Measurements from ENCODE around the gene CAV1. TPM values are rescaled to one million over a fixed set of nuclear protein-coding genes. Genes with fewer than 3 reads are reported as not detected.

The CAV1 gene
- total and polyA plus RNA-seq, 2 of the 4 experiments (the other 2 are of a cell fraction) = 1,592 to 1,808 TPM

GRCh38 chr7:116524221-116524608, 621 bp upstream of the CAV1 start:
- intact Hi-C loops (cut with micrococcal nuclease) (loop anchor here (1.0 to 2.0 kb wide), 4 partner anchors 53 to 253 kb away; no protein-coding TSS in a partner anchor), in situ Hi-C loops (cut with MboI; ENCODE audit: low sequenced_read_pairs) (loop anchor here (5.0 to 10.0 kb wide), 2 partner anchors 262 to 349 kb away; no protein-coding TSS in a partner anchor), dilution Hi-C loops (cut with HindIII; ENCODE audit: low sequenced_read_pairs, unreplicated experiment) (loop anchor here (25.0 kb wide), 1 partner anchor 262 kb away; no protein-coding TSS in a partner anchor)
- peaks cover 10% of the 10 kb centered on the region for H3K36me3 ChIP-seq (ENCODE audit: control insufficient read depth, insufficient read depth, low read length)
- peak overlapping the region; percentile 95 for H3K27ac ChIP-seq (ENCODE audit: insufficient read depth, low read length)
- H2AFZ ChIP-seq (replicated peaks; ENCODE audit: low read length, poor library complexity) = peak overlapping the region; percentile 86
- H2AK5ac ChIP-seq (ENCODE audit: low read depth, low read length) = peak overlapping the region; percentile 41; the same call in 1 of the 2 replicates
- H4K91ac ChIP-seq (ENCODE audit: insufficient read depth, low read depth, low read length) = peak overlapping the region; percentile 98
- no peak for DNase-seq
- H3K27me3 ChIP-seq (ENCODE audit: control insufficient read depth, insufficient read depth, low read length) = no peaks in the 10 kb centered on the region
- peak overlapping the region; percentile 50 to 95 for H4K8ac ChIP-seq (ENCODE audit: low read depth in 2 of 2, low read length in 2 of 2)
- H3K4ac ChIP-seq (ENCODE audit: low read depth, low read length) = peak overlapping the region; percentile 97
- 17% methylated on average over 2 of the region's 10 CpGs; no CpG with 5 or more reads in 1 of the 2 experiments for WGBS, 2 experiments (ENCODE audit: extremely low coverage in 2 of 2, insufficient read length in 1 of 2)
- peak overlapping the region; percentile 72; the same call in 1 of the 2 replicates for H3K4me3 ChIP-seq (ENCODE audit: insufficient read depth, low read depth, low read length)
- H4K20me1 ChIP-seq (ENCODE audit: insufficient read depth, low read length) = no peaks in the 10 kb centered on the region; the same call in none of the 2 replicates
- H3K79me1 ChIP-seq (ENCODE audit: low read depth in 1 of 2, low read length in 2 of 2) = peaks cover 0 to 23% of the 10 kb centered on the region in 2 experiments; a peak in 2 of 4 replicates
- peak overlapping the region; percentile 95 for H2BK20ac ChIP-seq (ENCODE audit: low read depth, low read length)
- ChIA-PET CTCF (interaction anchor here (0.6 to 0.7 kb wide), 2 partner anchors 32 to 874 kb away, joined by 3 to 4 read pairs; no protein-coding TSS in a partner anchor), POLR2A (ENCODE audit: unreplicated experiment) (interaction anchor here (0.6 kb wide), 1 partner anchor 173 kb away, joined by 3 read pairs; no protein-coding TSS in a partner anchor)
- H3K9me3 ChIP-seq (ENCODE audit: control insufficient read depth, insufficient read depth, low read length) = no peaks in the 10 kb centered on the region
- H3K23ac ChIP-seq (ENCODE audit: low read depth, low read length) = peak overlapping the region; percentile 98
- H4K5ac ChIP-seq (ENCODE audit: low read depth, low read length) = peak overlapping the region; percentile 85; the same call in 1 of the 2 replicates
- peak overlapping the region; percentile 92 for H3K14ac ChIP-seq (replicated peaks; ENCODE audit: low read depth, low read length)
- H2BK120ac ChIP-seq (ENCODE audit: low read depth, low read length) = peak overlapping the region; percentile 95
- H2AK9ac ChIP-seq (replicated peaks; ENCODE audit: low read depth, low read length, poor library complexity) = peak overlapping the region; percentile 35
- peak overlapping the region; percentile 98 for H3K9ac ChIP-seq (ENCODE audit: low read depth, low read length)
- peak overlapping the region; percentile 97 for H3K56ac ChIP-seq (ENCODE audit: extremely low read depth, insufficient read depth, low read length)
- H2BK5ac ChIP-seq (ENCODE audit: low read depth, low read length, poor library complexity, severe bottlenecking) = peak overlapping the region; percentile 99
- H2BK15ac ChIP-seq (ENCODE audit: low read depth, low read length) = peak overlapping the region; percentile 69
- H3K4me1 ChIP-seq (ENCODE audit: control insufficient read depth, insufficient read depth, low read length) = peaks cover 8% of the 10 kb centered on the region
- peak overlapping the region; percentile 94 for H3K4me2 ChIP-seq (ENCODE audit: low read depth, low read length)
- TF ChIP-seq RAD21 (IDR thresholded peaks at IDR 0.05; ENCODE audit: low read length) = no peak
- no peak for TF ChIP-seq POLR2A (IDR thresholded peaks at IDR 0.05; ENCODE audit: low read depth, low read length)
- no peak for TF ChIP-seq BHLHE40 (IDR thresholded peaks at IDR 0.05; ENCODE audit: low read depth, low read length)
- no peak for TF ChIP-seq CTCF (conservative IDR thresholded peaks at IDR 0.05; ENCODE audit: low read depth, low read length)
- TF ChIP-seq SMC3 (IDR thresholded peaks at IDR 0.05; ENCODE audit: low read depth, low read length) = no peak
- TF ChIP-seq ELK1 (IDR thresholded peaks at IDR 0.05; ENCODE audit: borderline replicate concordance, low read depth, low read length) = no peak
- no peak for TF ChIP-seq CEBPB (IDR thresholded peaks at IDR 0.05; ENCODE audit: low read depth, low read length)
- no peak for TF ChIP-seq USF2 (IDR thresholded peaks at IDR 0.05; ENCODE audit: low read depth, low read length)
- peaks cover 7% of the 10 kb centered on the region; the same call in 1 of the 2 replicates for H3K9me1 ChIP-seq (ENCODE audit: insufficient read depth, low read length)
- BruUV-seq (replicated peaks) = no TSS peak
- H3K18ac ChIP-seq (ENCODE audit: low read depth, low read length) = peak overlapping the region; percentile 97
- no peak for ATAC-seq (ENCODE audit: low read depth)
